ENCODE results near the gene NACAD. TPM values are rescaled to one million over a fixed set of nuclear protein-coding genes. Genes with fewer than 3 reads are reported as not detected.

The NACAD gene
- total and polyA plus RNA-seq, 9 donors = 2.3 to 7.9 (median 5.1) TPM

DNA sequence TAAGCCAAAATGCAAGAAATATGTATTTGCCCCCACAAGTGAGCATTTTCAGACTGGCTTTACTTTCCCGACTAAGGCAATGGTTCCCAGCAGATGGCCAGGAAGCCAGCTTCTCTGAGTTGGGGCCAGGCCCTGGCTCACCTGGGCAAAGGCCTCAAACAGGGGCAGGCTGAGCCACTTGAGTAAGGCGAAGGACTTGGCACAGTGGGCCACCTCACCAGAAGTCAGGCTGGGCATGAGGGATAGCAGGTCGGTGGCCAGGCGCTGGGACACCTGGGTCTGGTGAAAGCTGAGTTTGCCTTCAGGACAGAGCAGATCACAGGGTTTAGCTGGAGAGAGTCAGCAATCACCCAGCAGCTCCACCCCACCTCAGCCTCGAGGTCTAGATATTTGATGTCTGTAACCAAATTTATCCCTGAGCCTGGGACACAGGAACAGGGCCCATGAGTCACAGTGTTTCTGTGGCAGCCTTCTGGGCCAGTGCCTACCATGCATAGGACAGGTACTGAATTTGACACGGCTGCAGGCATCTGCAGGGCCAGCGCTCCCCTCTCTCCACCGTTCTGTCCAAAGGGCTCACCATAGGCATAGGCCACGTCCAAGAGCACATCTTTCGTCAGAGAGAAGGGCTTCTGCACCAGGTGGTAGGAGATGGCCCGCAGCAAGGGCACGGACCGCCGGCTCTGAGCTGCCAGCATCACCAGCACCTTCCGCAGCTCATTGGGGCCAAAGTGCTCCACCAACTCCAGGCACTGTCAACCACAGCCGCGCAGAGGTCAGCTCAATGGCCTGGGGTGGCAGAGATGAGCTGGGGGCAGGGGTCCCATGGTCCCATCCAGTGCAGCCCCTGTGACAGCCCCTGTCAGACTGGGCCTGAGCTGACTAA, 15.4 kb upstream of the NACAD start:
- 94% methylated on average over 14 of the region's 17 CpGs for WGBS (ENCODE audit: insufficient coverage)
- no peak for DNase-seq
- H3K27ac ChIP-seq (ENCODE audit: low read length) = no peak overlapping the region
- no peak overlapping the region for H3K4me3 ChIP-seq (ENCODE audit: low read length)
- peaks cover 97% of the 10 kb centered on the region for H3K36me3 ChIP-seq (ENCODE audit: control insufficient read depth, insufficient read depth, low read length)
- H3K9me3 ChIP-seq (replicated peaks; ENCODE audit: control insufficient read depth, low read depth, low read length) = no peaks in the 10 kb centered on the region
- H3K27me3 ChIP-seq (ENCODE audit: control insufficient read depth, insufficient read depth, low read length) = no peaks in the 10 kb centered on the region
- no peaks in the 10 kb centered on the region for H3K4me1 ChIP-seq (ENCODE audit: control insufficient read depth, insufficient read depth, low read length)

DNA sequence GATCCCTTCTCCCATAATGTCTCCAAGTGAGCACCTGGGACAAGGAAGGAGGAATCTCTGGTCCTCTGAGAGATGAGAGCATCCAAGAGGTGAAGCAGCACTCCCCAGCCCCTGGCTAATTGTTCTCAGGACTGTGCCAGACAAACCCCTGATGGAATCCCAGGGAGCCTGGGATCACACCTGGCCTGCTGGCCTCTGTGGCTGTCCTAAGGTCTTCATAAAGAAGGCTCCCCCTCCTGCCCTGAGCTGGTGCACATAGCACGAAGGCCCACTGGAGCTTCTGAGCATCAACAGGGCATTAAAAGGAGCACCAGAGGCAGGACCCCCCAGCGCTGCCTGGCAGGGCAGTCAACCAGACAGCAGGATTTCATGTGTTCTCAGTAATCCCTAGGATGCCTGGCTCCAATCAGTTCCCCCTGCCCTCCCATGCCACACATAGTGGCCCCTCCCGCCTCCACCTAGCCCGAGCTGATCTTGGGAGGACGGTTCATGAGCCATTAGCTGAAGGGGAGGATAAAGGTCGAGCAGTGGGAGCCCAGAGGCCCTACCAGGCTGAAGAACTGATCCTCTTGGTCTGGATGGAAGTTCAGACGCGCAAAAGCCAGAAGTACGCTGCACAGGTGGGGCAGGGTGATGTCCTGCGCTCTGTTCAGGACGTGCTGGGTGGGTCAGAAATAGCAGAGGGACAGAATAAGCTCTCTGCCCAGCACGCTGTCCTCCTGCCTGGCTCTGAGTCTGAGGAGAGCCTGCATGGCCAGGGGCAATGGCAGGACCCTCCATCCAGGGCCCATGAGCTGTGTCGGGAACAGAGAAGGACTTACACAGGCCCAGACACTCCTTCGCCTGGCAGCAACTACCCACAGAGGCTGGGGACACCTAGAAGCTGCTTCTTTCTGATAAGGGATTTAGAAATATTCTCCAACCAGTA, 14.3 kb upstream of the NACAD start:
- H3K36me3 ChIP-seq (ENCODE audit: control insufficient read depth, insufficient read depth, low read length) = peaks cover 91% of the 10 kb centered on the region

DNA sequence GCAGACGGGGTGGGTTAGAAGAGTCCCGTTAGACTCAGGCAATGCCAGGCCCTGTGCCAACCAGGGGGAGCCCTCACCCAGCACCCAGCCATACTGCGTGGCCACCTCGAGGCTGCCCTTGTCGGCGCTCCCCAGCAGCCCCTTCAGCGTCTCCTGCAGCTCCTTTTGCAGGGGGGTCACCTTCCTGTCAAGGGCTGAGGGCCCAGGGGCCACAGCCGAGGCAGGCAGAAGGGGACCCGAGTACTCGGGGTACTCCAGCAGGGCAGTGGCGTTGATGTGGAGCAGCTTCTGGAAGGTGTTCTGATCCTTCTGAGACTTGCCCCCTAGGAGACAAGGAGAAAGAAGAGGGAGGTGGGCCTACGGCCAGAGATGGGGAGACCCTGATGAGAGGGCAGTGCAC, 13.0 kb upstream of the NACAD start:
- no peak for DNase-seq
- Histone ChIP-seq H3K4me1 (ENCODE audit: control insufficient read depth, insufficient read depth, low read length) (no peaks in the 10 kb centered on the region), H3K27ac (ENCODE audit: low read length) (no peak overlapping the region), H3K27me3 (ENCODE audit: control insufficient read depth, insufficient read depth, low read length) (no peaks in the 10 kb centered on the region), H3K9me3 (replicated peaks; ENCODE audit: control insufficient read depth, low read depth, low read length) (no peaks in the 10 kb centered on the region), H3K4me3 (ENCODE audit: low read length) (no peak overlapping the region), H3K36me3 (ENCODE audit: control insufficient read depth, insufficient read depth, low read length) (peaks cover 81% of the 10 kb centered on the region)
- 90% methylated on average over 8 of the region's 12 CpGs for WGBS (ENCODE audit: insufficient coverage)

More for the DNA sequence above, 14.3 kb upstream of the NACAD start:
- DNase-seq = no peak
- H3K27ac ChIP-seq (ENCODE audit: low read length) = no peak overlapping the region
- WGBS (ENCODE audit: insufficient coverage) = 93% methylated on average over 8 of the region's 14 CpGs
- H3K27me3 ChIP-seq (ENCODE audit: control insufficient read depth, insufficient read depth, low read length) = no peaks in the 10 kb centered on the region
- H3K4me3 ChIP-seq (ENCODE audit: low read length) = no peak overlapping the region
- H3K9me3 ChIP-seq (replicated peaks; ENCODE audit: control insufficient read depth, low read depth, low read length) = no peaks in the 10 kb centered on the region
- no peaks in the 10 kb centered on the region for H3K4me1 ChIP-seq (ENCODE audit: control insufficient read depth, insufficient read depth, low read length)

GRCh38 chr7:45100761-45101480, 12.2 kb upstream of the NACAD start:
- no peaks in the 10 kb centered on the region for H3K4me1 ChIP-seq (ENCODE audit: control insufficient read depth, insufficient read depth, low read length)
- no peak overlapping the region for H3K4me3 ChIP-seq (ENCODE audit: low read length)
- no peaks in the 10 kb centered on the region for H3K27me3 ChIP-seq (ENCODE audit: control insufficient read depth, insufficient read depth, low read length)
- H3K27ac ChIP-seq (ENCODE audit: low read length) = no peak overlapping the region
- 96% methylated on average over 12 of the region's 13 CpGs for WGBS (ENCODE audit: insufficient coverage)
- no peak for DNase-seq
- H3K9me3 ChIP-seq (replicated peaks; ENCODE audit: control insufficient read depth, low read depth, low read length) = no peaks in the 10 kb centered on the region
- H3K36me3 ChIP-seq (ENCODE audit: control insufficient read depth, insufficient read depth, low read length) = peaks cover 73% of the 10 kb centered on the region

DNA sequence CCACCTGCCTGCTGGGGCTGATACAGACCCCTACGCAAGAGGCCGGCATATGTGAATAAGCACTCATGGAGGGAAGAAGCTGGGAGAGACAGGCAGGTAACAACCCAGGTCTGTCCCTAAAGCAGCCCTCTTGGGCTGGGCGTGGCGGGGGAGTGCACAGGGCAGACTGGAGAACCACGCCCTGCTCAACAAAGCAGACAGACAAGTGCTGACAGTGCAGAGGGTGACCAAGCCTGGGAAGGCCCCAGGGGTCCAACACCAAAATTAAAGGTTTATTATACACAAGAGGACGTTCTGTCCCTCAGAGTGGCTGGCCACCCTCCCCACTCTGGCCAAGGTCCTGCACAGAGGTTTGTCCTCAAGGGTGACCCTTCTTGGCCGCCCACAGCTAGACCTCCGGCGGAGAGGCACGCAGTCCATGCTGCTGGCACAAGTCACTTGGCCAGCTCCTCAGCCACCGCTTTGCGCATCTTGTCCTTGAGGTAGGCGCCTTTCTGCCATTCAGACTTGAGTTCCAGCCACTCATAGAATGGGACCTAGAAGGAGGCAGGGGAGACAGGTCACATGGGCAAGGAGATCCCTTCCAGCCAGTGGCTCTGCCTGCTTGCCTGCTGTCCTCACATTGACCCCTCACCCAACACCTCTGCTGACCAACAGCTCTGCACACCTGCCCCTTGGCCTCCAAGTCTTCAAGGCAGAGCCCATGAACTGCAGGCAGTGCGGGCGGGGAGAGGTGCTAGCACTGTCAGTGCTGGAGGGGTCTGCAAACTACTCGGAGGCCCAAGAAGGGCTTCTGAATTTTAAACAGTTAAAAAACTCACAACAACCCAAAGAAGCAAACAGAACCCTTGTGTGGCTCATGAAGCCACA, 11.4 kb upstream of the NACAD start:
- Histone ChIP-seq H3K4me3 (ENCODE audit: low read length) (no peak overlapping the region), H3K27ac (ENCODE audit: low read length) (no peak overlapping the region), H3K9me3 (replicated peaks; ENCODE audit: control insufficient read depth, low read depth, low read length) (peaks cover under 1% of the 10 kb centered on the region), H3K36me3 (ENCODE audit: control insufficient read depth, insufficient read depth, low read length) (peaks cover 65% of the 10 kb centered on the region), H3K27me3 (ENCODE audit: control insufficient read depth, insufficient read depth, low read length) (no peaks in the 10 kb centered on the region), H3K4me1 (ENCODE audit: control insufficient read depth, insufficient read depth, low read length) (no peaks in the 10 kb centered on the region)
- DNase-seq = no peak
- 91% methylated on average over 13 of the region's 16 CpGs for WGBS (ENCODE audit: insufficient coverage)

DNA sequence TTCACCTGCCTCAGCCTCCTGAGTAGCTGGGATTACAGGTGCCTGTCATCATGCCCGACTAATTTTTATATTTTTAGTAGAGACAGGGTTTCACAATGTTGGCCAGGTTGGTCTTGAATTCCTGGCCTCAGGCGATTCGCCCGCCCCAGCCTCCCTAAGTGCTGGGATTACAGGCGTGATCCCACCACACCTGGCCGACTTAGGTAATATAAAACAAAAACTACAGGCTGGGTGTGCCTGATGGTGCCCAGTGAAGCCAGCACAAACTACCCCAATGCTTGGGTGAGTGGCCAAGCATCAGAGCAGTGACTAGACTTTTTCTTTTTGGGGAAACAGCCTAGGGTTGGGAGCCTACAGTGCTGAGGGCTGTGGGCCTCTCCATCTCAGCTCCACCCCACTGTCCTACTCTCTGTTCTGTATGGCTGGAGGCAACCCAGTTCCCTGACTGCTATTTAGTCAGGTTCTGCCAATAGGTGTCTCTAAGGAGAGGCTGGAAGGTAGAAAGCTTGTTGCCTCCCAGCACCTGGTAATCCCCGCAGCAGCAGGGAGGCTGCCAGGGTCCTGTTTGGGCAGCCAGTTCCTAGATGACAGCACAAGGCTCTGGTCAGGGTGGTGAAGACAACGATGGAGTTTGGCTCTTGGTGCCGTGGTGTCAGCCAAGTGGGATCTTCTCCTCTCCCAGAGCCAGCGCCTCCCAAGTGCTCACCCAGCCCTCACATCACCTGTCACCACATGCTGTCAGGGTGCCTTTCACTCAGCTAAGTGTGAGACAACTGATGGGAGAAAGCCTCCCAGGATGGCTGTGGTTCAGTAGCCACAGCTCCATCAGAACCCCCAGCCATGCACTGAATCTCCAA, 10.4 kb upstream of the NACAD start:
- Histone ChIP-seq H3K9me3 (replicated peaks; ENCODE audit: control insufficient read depth, low read depth, low read length) (peaks cover 3% of the 10 kb centered on the region), H3K4me1 (ENCODE audit: control insufficient read depth, insufficient read depth, low read length) (no peaks in the 10 kb centered on the region), H3K27me3 (ENCODE audit: control insufficient read depth, insufficient read depth, low read length) (no peaks in the 10 kb centered on the region), H3K4me3 (ENCODE audit: low read length) (no peak overlapping the region), H3K36me3 (ENCODE audit: control insufficient read depth, insufficient read depth, low read length) (peaks cover 56% of the 10 kb centered on the region), H3K27ac (ENCODE audit: low read length) (no peak overlapping the region)
- no peak for DNase-seq
- WGBS (ENCODE audit: insufficient coverage) = 100% methylated on average over 1 of the region's 10 CpGs

DNA sequence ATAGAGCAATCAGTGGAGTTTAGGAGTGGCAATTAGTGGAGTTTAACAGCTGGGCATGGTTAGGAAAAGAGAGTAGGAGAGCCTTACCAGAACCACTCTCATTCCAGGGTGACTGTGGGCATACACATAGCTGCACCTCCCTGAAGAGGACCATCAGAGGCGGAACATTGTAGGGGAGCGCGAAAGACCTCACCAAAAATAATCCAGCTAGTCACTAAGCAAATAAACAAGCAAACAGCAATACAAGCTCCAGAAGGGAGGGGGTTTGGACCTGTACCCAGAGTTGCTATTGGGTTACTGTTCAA, 4.1 kb upstream of the NACAD start:
- peaks cover 13% of the 10 kb centered on the region for H3K4me1 ChIP-seq (ENCODE audit: control insufficient read depth, insufficient read depth, low read length)
- peaks cover 10% of the 10 kb centered on the region for H3K27me3 ChIP-seq (ENCODE audit: control insufficient read depth, insufficient read depth, low read length)
- WGBS (ENCODE audit: insufficient coverage) = no CpG with 5 or more reads among the region's 3 CpGs
- H3K9me3 ChIP-seq (replicated peaks; ENCODE audit: control insufficient read depth, low read depth, low read length) = peaks cover 3% of the 10 kb centered on the region
- no peak overlapping the region for H3K4me3 ChIP-seq (ENCODE audit: low read length)
- DNase-seq = no peak
- H3K27ac ChIP-seq (ENCODE audit: low read length) = no peak overlapping the region
- H3K36me3 ChIP-seq (ENCODE audit: control insufficient read depth, insufficient read depth, low read length) = no peaks in the 10 kb centered on the region

DNA sequence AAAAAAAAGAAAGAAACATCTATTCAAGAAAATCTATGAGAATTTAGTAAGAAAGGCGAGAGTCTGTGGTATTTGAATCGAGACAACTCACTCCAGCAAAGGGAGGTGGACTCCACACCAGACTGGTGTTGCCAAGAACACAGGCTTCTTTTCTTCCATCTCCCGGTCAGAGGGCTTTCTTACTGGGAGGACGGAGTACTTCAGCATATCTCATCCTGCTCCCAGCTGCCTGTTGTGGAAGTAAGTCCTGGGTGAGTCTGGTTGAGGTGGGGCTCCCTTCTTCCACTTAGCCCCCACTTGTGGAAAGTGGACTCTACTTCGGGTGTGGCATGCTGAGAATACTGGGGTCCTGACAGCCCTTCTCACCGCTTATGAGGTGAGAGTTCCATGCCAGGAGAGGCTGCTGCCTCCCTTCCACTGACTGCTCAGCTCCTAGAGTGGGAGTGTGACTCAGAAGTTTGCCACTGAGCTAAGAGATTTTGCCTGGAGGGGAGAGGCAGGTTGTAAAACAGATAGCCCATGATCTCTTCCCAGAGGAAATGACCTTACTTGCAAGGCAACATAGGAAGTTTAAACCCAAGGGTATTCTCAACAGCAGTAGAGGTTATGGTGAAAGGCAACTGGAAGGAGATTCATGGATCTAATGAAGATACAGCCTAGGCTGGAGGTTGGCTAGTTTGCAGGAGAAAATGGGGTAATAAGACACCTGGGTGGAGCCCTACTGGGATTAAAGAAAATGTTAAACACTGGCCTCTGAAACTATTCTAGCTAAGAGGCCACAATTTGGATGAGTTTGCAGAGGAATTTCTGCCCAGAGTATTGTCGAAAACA, 3.5 kb upstream of the NACAD start:
- 60% methylated on average over 1 of the region's 7 CpGs for WGBS (ENCODE audit: insufficient coverage)
- Histone ChIP-seq H3K27ac (ENCODE audit: low read length) (no peak overlapping the region), H3K27me3 (ENCODE audit: control insufficient read depth, insufficient read depth, low read length) (peaks cover 10% of the 10 kb centered on the region), H3K4me3 (ENCODE audit: low read length) (no peak overlapping the region), H3K36me3 (ENCODE audit: control insufficient read depth, insufficient read depth, low read length) (no peaks in the 10 kb centered on the region), H3K4me1 (ENCODE audit: control insufficient read depth, insufficient read depth, low read length) (peaks cover 16% of the 10 kb centered on the region), H3K9me3 (replicated peaks; ENCODE audit: control insufficient read depth, low read depth, low read length) (peaks cover 3% of the 10 kb centered on the region)
- DNase-seq = no peak
